IMR-90 (cell line): ENCODE results near the gene LECT2.

Experiments used
- BHLHE40 ChIP-seq: fragments of 150-350 bp; IDR thresholded peaks from 2 replicates; pipeline ENCODE4 v1.6.1; 2016; ENCODE audit warnings: mild to moderate bottlenecking, low read depth, low read length
- CHD1 ChIP-seq: IDR thresholded peaks from 2 replicates; pipeline ENCODE4 v1.6.1; 2012; ENCODE audit warnings: low read depth, low read length, improper control_type of control experiment
- CTCF ChIP-seq: conservative IDR thresholded peaks from 2 replicates; pipeline ENCODE4 v1.5.1; 2012; ENCODE audit warnings: mild to moderate bottlenecking, low read depth, low read length, improper control_type of control experiment
- ELK1 ChIP-seq: fragments of 150-350 bp; IDR thresholded peaks from 2 replicates; pipeline ENCODE4 v1.6.1; 2016; ENCODE audit warnings: low read depth, mild to moderate bottlenecking, low read length, moderate library complexity, borderline replicate concordance
- FOS ChIP-seq: fragments of 150-350 bp; IDR thresholded peaks from 2 replicates; pipeline ENCODE4 v1.6.1; 2016; ENCODE audit warnings: low read depth, low read length
- MAZ ChIP-seq: IDR thresholded peaks from 2 replicates; pipeline ENCODE4 v1.6.1; 2012; ENCODE audit warnings: low read depth, mild to moderate bottlenecking, low read length, improper control_type of control experiment, moderate library complexity, borderline replicate concordance
- NFE2L2 ChIP-seq: fragments of 150-350 bp; IDR thresholded peaks from 2 replicates; pipeline ENCODE4 v1.6.1; 2016; ENCODE audit warnings: low read depth, mild to moderate bottlenecking, low read length
- POLR2A ChIP-seq: IDR thresholded peaks from 2 replicates; pipeline ENCODE4 v1.6.1; 2012; ENCODE audit warnings: mild to moderate bottlenecking, low read depth, low read length
- RAD21 ChIP-seq: IDR thresholded peaks from 2 replicates; pipeline ENCODE4 v1.6.1; 2012; ENCODE audit warnings: low read length, improper control_type of control experiment
- RFX5 ChIP-seq: IDR thresholded peaks from 2 replicates; pipeline ENCODE4 v1.8.0; 2012; ENCODE audit warnings: low read depth, mild to moderate bottlenecking, low read length, moderate library complexity
- SMC3 ChIP-seq: fragments of 150-350 bp; IDR thresholded peaks from 2 replicates; pipeline ENCODE4 v1.6.1; 2016; ENCODE audit warnings: low read depth, mild to moderate bottlenecking, antibody characterized with exemption, low read length, moderate library complexity
- TF ChIP-seq, protein P1 (sequence below): fragments of 150-350 bp; IDR thresholded peaks from 2 replicates; pipeline ENCODE4 v1.6.1; 2017; ENCODE audit warnings: mild to moderate bottlenecking, antibody characterized with exemption, low read length, low read depth

DNA sequence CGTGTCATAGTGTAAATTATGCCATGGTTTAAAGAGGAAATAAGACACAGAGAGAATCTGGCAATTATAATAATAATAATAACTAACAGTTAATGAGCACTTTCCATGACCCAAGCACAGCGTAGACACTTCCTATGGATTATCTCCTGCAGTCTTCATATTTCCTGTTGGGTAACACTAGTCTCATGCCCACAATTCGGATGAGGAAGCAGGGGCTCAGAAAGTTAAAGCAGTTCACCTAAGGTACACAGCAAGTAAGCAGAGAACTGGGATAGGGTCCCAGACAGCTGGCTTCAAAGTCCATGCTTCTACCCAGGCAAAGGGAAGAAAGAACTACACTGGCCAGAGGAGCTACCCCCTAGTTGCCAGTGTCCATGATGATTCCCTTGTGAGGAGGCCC, 46.1 kb upstream of the LECT2 start:
- no peak for TF ChIP-seq CHD1
- TF ChIP-seq CTCF, result no peak
- no peak for TF ChIP-seq MAZ
- no peak for TF ChIP-seq RFX5
- TF ChIP-seq POLR2A, result no peak
- TF ChIP-seq ELK1, result no peak
- TF ChIP-seq, protein P1, sequence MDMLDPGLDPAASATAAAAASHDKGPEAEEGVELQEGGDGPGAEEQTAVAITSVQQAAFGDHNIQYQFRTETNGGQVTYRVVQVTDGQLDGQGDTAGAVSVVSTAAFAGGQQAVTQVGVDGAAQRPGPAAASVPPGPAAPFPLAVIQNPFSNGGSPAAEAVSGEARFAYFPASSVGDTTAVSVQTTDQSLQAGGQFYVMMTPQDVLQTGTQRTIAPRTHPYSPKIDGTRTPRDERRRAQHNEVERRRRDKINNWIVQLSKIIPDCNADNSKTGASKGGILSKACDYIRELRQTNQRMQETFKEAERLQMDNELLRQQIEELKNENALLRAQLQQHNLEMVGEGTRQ, result no peak
- no peak for TF ChIP-seq RAD21
- no peak for TF ChIP-seq FOS
- no peak for TF ChIP-seq SMC3
- no peak for TF ChIP-seq NFE2L2
- TF ChIP-seq BHLHE40, result no peak
